ENCODE measurements around the gene NAV3. TPM values are rescaled to one million over a fixed set of nuclear protein-coding genes. Genes with fewer than 3 reads are reported as not detected.

NAV3 gene
- total RNA-seq, 1 donor from 2014 or later = 8.7 TPM

GRCh38 chr12:77821699-77822203 is 8.9 kb upstream of the NAV3 start:
- no peak overlapping the region for H3K4me3 ChIP-seq
- no peaks in the 10 kb centered on the region for H3K27me3 ChIP-seq (ENCODE audit: low read depth)
- TF ChIP-seq CTCF (IDR thresholded peaks at IDR 0.05) = no peak
- no peaks in the 10 kb centered on the region for H3K4me1 ChIP-seq
- intact Hi-C loops (cut with DNase I) = no loop called here
- H3K9me3 ChIP-seq = no peaks in the 10 kb centered on the region
- H3K27ac ChIP-seq = no peak overlapping the region
- ATAC-seq (no peak), DNase-seq (no peak)
- no peaks in the 10 kb centered on the region for H3K36me3 ChIP-seq

- no peak for ATAC-seq
- intact Hi-C loops (cut with DNase I) = no loop called here
- peaks cover 6% of the 10 kb centered on the region for H3K4me1 ChIP-seq
Measured at GRCh38 chr12:77833329-77833728, 2.6 kb downstream of the NAV3 start.

DNA sequence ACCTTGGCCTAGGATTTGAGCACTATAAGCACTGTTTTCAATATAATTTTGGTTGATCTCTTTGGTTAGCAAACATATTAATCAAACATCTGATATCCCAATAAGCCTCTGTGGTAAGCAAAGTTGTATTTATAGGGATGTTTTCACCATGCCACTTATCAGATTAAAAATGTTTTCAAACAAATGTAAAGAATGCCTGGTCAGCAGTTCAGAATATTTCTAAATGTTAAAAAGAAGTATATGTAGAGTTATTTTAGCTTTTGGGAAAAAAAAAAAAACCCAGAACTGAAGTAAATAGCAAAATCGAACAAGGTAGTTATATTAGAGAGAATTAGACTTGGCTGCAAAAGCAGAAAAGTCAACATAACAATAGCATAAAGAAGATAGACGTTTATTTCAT is 3.9 kb downstream of the NAV3 start:
- H3K27ac ChIP-seq = no peak overlapping the region
- H3K36me3 ChIP-seq = no peaks in the 10 kb centered on the region
- TF ChIP-seq CTCF (IDR thresholded peaks at IDR 0.05) = no peak
- no peaks in the 10 kb centered on the region for H3K9me3 ChIP-seq
- H3K4me1 ChIP-seq = peaks cover 6% of the 10 kb centered on the region
- DNase-seq = no peak
- intact Hi-C loops (cut with DNase I) = no loop called here
- no peaks in the 10 kb centered on the region for H3K27me3 ChIP-seq (ENCODE audit: low read depth)
- no peak for ATAC-seq
- H3K4me3 ChIP-seq = no peak overlapping the region

More at GRCh38 chr12:77833329-77833728, 2.6 kb downstream of the NAV3 start:
- no peak for TF ChIP-seq CTCF (IDR thresholded peaks at IDR 0.05)
- Histone ChIP-seq H3K27me3 (ENCODE audit: low read depth) (no peaks in the 10 kb centered on the region), H3K4me3 (no peak overlapping the region), H3K9me3 (no peaks in the 10 kb centered on the region), H3K36me3 (no peaks in the 10 kb centered on the region), H3K27ac (no peak overlapping the region)
- DNase-seq = no peak

GRCh38 chr12:77835969-77836368 is 5.3 kb downstream of the NAV3 start:
- ATAC-seq (no peak), DNase-seq (no peak)
- no peaks in the 10 kb centered on the region for H3K27me3 ChIP-seq (ENCODE audit: low read depth)
- H3K4me1 ChIP-seq = peaks cover 6% of the 10 kb centered on the region
- TF ChIP-seq CTCF (IDR thresholded peaks at IDR 0.05) = no peak
- H3K4me3 ChIP-seq = no peak overlapping the region
- H3K9me3 ChIP-seq = no peaks in the 10 kb centered on the region
- intact Hi-C loops (cut with DNase I) = no loop called here
- no peaks in the 10 kb centered on the region for H3K36me3 ChIP-seq
- no peak overlapping the region for H3K27ac ChIP-seq

DNA sequence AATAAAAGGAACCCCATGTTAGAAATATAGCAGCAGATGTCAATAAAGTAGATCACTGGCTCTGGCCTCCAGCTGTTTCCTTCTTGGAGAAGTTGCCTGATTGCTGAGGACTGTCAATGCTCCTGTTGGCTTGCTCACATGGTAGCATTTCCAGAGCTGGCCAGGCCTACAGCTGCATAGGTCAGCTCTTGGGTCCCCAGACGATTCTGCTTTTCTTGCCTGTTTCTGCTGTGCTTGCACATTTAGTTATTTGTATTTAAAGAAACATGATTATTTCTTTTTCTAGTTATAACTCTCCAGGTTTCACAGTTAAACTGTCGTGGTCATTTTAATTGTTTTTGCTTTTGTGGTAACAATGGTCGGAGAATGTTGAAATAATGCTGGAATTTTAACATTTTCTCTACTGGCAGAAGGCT is 7.2 kb downstream of the NAV3 start:
- no peaks in the 10 kb centered on the region for H3K36me3 ChIP-seq
- no peaks in the 10 kb centered on the region for H3K9me3 ChIP-seq
- no peak for DNase-seq
- TF ChIP-seq CTCF (IDR thresholded peaks at IDR 0.05) = no peak
- H3K4me1 ChIP-seq = peaks cover 6% of the 10 kb centered on the region
- H3K27me3 ChIP-seq (ENCODE audit: low read depth) = no peaks in the 10 kb centered on the region
- H3K27ac ChIP-seq = no peak overlapping the region
- ATAC-seq = no peak
- intact Hi-C loops (cut with DNase I) = no loop called here
- H3K4me3 ChIP-seq = no peak overlapping the region

GRCh38 chr12:77841521-77841920 is 10.8 kb downstream of the NAV3 start:
- intact Hi-C loops (cut with DNase I) = no loop called here
- Histone ChIP-seq H3K27ac (no peak overlapping the region), H3K4me1 (peaks cover 6% of the 10 kb centered on the region), H3K4me3 (no peak overlapping the region), H3K36me3 (no peaks in the 10 kb centered on the region), H3K27me3 (ENCODE audit: low read depth) (no peaks in the 10 kb centered on the region), H3K9me3 (no peaks in the 10 kb centered on the region)
- ATAC-seq (no peak), DNase-seq (no peak)
- no peak for TF ChIP-seq CTCF (IDR thresholded peaks at IDR 0.05)
